ENCODE data around the gene CELSR2. TPM values are rescaled to one million over a fixed set of nuclear protein-coding genes. Genes with fewer than 3 reads are reported as not detected.
A peak's percentile ranks its signal among the peaks of the same experiment; 100 is the strongest.

The CELSR2 gene
- total and polyA plus RNA-seq, 10 donors: 0.20 to 2.9 (median 1.1) TPM

DNA sequence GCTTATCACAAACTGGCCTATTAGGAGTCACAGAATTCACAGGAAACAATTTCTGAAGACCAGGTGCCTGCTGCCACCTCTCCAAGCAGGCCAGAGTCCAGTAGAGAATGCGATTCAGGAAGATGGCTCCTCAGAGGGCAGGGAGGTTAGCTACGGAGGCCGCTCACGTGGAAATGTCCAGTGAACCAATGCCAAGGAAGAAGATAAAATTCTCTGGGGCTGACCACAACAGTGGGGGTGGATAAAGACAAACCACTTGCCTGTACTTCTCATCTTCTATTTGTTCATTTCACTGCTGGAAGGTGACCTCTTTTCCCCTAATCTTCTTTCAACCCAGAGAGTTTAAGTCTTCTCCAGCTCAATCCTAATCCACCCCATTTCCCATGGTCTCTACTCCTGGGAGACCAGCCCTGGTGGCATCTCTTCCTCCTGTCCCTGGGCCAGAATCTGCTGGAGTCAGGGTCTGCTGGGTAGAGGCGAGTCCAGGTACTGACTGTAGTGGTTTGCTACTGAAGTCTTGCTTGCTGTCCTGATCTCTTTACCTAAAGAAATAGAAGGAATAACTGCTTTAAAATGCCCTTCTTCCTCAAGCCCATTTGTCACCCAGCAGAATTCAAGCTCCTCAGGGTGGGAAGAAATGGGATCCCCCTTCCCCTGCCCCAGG lies 30.4 kb downstream of the CELSR2 start:
- H3K36me3 ChIP-seq: peaks cover 0 to 10% (median 0%) of the 10 kb centered on the region in 6 donors
- H3K4me1 ChIP-seq: peaks cover 0 to 60% (median 32%) of the 10 kb centered on the region in 6 donors
- no peak overlapping the region for H3K4me3 ChIP-seq
- peaks cover 0 to 6% (median 0%) of the 10 kb centered on the region in 7 donors for H3K27me3 ChIP-seq (replicated peaks in 1 of 7)
- no peak for TF ChIP-seq POLR2A (IDR thresholded peaks at IDR 0.05)
- no peak for TF ChIP-seq POLR2AphosphoS5 (IDR thresholded peaks at IDR 0.05)
- TF ChIP-seq, protein P1, sequence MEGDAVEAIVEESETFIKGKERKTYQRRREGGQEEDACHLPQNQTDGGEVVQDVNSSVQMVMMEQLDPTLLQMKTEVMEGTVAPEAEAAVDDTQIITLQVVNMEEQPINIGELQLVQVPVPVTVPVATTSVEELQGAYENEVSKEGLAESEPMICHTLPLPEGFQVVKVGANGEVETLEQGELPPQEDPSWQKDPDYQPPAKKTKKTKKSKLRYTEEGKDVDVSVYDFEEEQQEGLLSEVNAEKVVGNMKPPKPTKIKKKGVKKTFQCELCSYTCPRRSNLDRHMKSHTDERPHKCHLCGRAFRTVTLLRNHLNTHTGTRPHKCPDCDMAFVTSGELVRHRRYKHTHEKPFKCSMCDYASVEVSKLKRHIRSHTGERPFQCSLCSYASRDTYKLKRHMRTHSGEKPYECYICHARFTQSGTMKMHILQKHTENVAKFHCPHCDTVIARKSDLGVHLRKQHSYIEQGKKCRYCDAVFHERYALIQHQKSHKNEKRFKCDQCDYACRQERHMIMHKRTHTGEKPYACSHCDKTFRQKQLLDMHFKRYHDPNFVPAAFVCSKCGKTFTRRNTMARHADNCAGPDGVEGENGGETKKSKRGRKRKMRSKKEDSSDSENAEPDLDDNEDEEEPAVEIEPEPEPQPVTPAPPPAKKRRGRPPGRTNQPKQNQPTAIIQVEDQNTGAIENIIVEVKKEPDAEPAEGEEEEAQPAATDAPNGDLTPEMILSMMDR (IDR thresholded peaks at IDR 0.05 in 8 of 11, conservative IDR thresholded peaks at IDR 0.05 in 3 of 11): no peak
- H3K9me3 ChIP-seq: no peaks in the 10 kb centered on the region
- no peak overlapping the region for H3K27ac ChIP-seq
- WGBS, 5 donors: 88 to 93% (median 91%) methylated on average over 5 of the region's 5 CpGs
- intact Hi-C loops (cut with DNase I; ENCODE audit: low total_unique reads): loop anchor here (5.0 kb wide), 1 partner anchor 118 kb away; the partner anchor contains the start of gene SORT1
- no peak for DNase-seq

DNA sequence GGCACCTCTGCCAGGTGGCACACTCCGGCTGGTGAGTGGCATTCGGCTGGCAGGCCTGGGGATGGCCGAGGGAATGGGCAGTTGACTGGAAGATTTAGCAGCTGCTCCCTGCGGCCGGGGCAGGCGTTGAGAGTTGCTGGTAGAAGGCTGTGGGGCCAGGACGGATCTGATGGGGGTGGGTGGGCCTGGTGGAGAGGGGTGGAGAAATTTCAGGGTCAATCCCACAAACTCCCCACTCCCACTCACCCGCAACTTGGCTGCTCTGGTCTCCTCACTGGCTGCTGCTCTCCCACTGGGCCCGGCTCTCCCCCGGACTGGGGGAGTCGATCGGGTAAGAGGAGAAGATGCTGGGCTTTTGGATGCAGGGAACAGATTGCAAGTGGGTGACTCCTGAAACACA lies 31.5 kb downstream of the CELSR2 start:
- H3K4me1 ChIP-seq: peaks cover 0 to 49% (median 32%) of the 10 kb centered on the region in 6 donors
- TF ChIP-seq, protein P1 (IDR thresholded peaks at IDR 0.05 in 8 of 11, conservative IDR thresholded peaks at IDR 0.05 in 3 of 11): no peak
- TF ChIP-seq POLR2AphosphoS5 (IDR thresholded peaks at IDR 0.05): no peak
- no peak for TF ChIP-seq POLR2A (IDR thresholded peaks at IDR 0.05)
- intact Hi-C loops (cut with DNase I; ENCODE audit: low total_unique reads): no loop called here
- H3K4me3 ChIP-seq: no peak overlapping the region
- DNase-seq: no peak
- H3K27me3 ChIP-seq (replicated peaks in 1 of 7): no peaks in the 10 kb centered on the region
- no peaks in the 10 kb centered on the region for H3K9me3 ChIP-seq
- 91 to 99% (median 94%) methylated on average over 11 to 12 of the region's 12 CpGs for WGBS, 5 donors
- H3K27ac ChIP-seq: peak overlapping the region in 1 of 8 donors; percentile 95
- peaks cover 0 to 10% (median 0%) of the 10 kb centered on the region in 6 donors for H3K36me3 ChIP-seq

DNA sequence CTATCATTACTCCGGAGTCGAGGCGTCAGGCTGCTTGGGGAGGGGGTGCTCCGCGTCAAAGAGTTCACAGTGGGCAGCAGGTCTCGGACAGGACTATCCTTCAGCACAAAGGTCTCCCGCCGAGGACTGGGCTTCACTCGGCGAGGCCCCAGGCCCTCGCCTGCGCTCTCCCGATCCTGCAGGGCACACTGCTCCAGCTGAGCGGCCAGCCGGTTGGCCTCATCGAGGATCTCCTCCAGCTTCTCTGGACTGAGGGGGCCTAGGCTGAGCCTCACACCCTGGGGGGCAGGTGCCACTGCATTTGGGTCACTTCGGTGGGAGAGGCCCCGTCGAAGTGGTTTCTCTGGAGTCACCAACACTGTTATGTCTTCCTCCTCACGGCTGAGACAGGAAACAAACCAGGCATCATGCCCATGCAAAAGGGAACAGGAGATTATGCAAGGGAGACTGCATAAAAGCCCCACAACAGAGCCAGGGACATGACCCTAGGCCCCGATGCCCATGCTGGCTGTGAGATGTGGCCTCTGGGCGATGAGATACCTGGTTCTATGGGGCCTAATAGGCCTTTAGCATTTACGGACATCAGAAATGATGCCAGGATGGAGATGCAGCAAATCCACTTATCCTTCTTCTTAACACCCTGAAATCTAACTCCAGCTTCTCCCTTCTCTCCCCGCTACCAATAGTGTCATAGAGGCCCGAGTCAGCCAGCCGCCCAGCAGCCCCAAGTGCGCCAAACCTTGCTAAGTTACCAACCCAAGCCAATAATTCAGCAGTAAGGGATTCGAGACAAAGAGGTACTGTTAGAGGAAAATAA lies 32.5 kb downstream of the CELSR2 start:
- peaks cover 0 to 49% (median 32%) of the 10 kb centered on the region in 6 donors for H3K4me1 ChIP-seq
- H3K9me3 ChIP-seq: no peaks in the 10 kb centered on the region
- peak overlapping the region in 4 of 8 donors; percentile 66 to 91 (median 72) for H3K4me3 ChIP-seq
- no peak for DNase-seq
- peaks cover 0 to 10% (median 0%) of the 10 kb centered on the region in 6 donors for H3K36me3 ChIP-seq
- no peaks in the 10 kb centered on the region for H3K27me3 ChIP-seq (replicated peaks in 1 of 7)
- intact Hi-C loops (cut with DNase I; ENCODE audit: low total_unique reads): no loop called here
- no peak for TF ChIP-seq POLR2A (IDR thresholded peaks at IDR 0.05)
- H3K27ac ChIP-seq: peak overlapping the region in 6 of 8 donors; percentile 12 to 95 (median 90)
- 60 to 73% (median 64%) methylated on average over 22 to 28 of the region's 28 CpGs for WGBS, 5 donors

DNA sequence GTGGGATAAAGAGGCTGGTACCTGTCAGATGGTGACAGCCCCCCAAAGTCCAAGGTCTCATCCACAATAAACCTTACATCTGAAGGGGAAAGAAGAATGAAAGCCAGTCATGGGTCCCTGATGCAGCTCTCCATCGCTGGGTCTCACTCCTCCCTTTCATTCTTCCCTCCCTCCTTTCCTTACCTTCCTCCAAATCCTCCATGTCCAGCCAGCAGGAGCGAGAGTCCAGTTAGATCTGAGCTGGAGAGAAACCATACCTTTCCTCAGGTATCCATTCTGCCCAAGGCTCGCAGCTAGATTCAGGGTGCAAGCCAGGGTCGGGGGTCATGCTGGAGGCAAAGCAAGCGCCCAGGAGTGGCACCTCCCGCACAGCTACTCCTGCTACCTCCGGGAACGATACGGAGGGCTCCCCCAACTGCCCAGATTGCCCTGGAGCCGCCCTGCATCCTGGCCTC lies 33.2 kb downstream of the CELSR2 start:
- peak overlapping the region; percentile 59 to 91 (median 69) for H3K4me3 ChIP-seq
- H3K27me3 ChIP-seq (replicated peaks in 1 of 7): no peaks in the 10 kb centered on the region
- no peak for DNase-seq
- peaks cover 0 to 10% (median 0%) of the 10 kb centered on the region in 6 donors for H3K36me3 ChIP-seq
- H3K9me3 ChIP-seq: no peaks in the 10 kb centered on the region
- intact Hi-C loops (cut with DNase I; ENCODE audit: low total_unique reads): no loop called here
- TF ChIP-seq POLR2A (IDR thresholded peaks at IDR 0.05) (no peak), POLR2AphosphoS5 (IDR thresholded peaks at IDR 0.05) (no peak)
- TF ChIP-seq, protein P1 (IDR thresholded peaks at IDR 0.05 in 8 of 11, conservative IDR thresholded peaks at IDR 0.05 in 3 of 11): no peak
- peak overlapping the region; percentile 72 to 95 (median 89) for H3K27ac ChIP-seq
- 11 to 28% (median 24%) methylated on average over 9 to 10 of the region's 10 CpGs for WGBS, 5 donors
- H3K4me1 ChIP-seq: peaks cover 0 to 42% (median 27%) of the 10 kb centered on the region in 6 donors

Measured in spleen (tissue), 11 donors.